NB4 (cell line): ENCODE results near the gene ATP8B2.

Experiments
- POLR2A ChIP-seq: IDR thresholded peaks from 2 replicates; pipeline ENCODE4 v1.6.1; 2011; ENCODE audit warnings: mild to moderate bottlenecking; ENCODE audit not compliant: insufficient read length; ENCODE audit errors: extremely low read depth
- TF ChIP-seq, protein P1 (sequence below): IDR thresholded peaks from one replicate; pipeline ENCODE4 v1.5.1; 2012; ENCODE audit warnings: low read depth, low read length

DNA sequence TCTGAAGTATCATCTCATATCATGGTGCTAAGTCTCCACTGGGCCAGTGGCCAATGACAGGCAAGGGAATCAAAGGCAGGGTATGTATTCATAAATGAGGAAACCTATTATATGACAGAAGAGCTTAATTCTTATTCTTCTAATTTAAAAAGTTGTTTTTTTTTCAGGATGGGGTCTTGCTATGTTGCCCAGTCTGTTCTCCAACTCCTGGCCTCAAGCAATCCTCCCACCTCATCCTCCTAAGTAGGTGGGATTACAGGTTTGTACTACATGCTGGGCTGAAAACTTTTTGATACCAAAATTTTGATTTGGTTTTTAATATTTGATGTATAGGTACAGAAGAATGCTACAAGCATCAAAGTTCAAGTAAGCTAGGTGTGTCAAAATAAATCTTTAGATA is 35.0 kb downstream of the ATP8B2 start:
- TF ChIP-seq, protein P1, sequence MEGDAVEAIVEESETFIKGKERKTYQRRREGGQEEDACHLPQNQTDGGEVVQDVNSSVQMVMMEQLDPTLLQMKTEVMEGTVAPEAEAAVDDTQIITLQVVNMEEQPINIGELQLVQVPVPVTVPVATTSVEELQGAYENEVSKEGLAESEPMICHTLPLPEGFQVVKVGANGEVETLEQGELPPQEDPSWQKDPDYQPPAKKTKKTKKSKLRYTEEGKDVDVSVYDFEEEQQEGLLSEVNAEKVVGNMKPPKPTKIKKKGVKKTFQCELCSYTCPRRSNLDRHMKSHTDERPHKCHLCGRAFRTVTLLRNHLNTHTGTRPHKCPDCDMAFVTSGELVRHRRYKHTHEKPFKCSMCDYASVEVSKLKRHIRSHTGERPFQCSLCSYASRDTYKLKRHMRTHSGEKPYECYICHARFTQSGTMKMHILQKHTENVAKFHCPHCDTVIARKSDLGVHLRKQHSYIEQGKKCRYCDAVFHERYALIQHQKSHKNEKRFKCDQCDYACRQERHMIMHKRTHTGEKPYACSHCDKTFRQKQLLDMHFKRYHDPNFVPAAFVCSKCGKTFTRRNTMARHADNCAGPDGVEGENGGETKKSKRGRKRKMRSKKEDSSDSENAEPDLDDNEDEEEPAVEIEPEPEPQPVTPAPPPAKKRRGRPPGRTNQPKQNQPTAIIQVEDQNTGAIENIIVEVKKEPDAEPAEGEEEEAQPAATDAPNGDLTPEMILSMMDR: no peak
- TF ChIP-seq POLR2A: no peak
